ENCODE data around the gene MBOAT1. TPM values are rescaled to one million over a fixed set of nuclear protein-coding genes. Genes with fewer than 3 reads are reported as not detected.

Gene MBOAT1
- total RNA-seq, 1 donor from 2014 or later: 5.4 TPM

GRCh38 chr6:20102397-20103073 is 109.7 kb downstream of the MBOAT1 start:
- no peaks in the 10 kb centered on the region for H3K27me3 ChIP-seq
- peaks cover 0 to 21% of the 10 kb centered on the region in 2 donors for H3K36me3 ChIP-seq

GRCh38 chr6:20099156-20099555 is 113.1 kb downstream of the MBOAT1 start:
- Histone ChIP-seq H3K4me1 (peaks cover 0 to 3% of the 10 kb centered on the region in 2 donors), H3K9me3 (no peaks in the 10 kb centered on the region), H3K36me3 (peaks cover 0 to 19% of the 10 kb centered on the region in 2 donors), H3K27ac (no peak overlapping the region), H3K4me3 (no peak overlapping the region), H3K27me3 (no peaks in the 10 kb centered on the region)
- TF ChIP-seq CTCF (IDR thresholded peaks at IDR 0.05): no peak
- DNase-seq (ENCODE audit: low spot score in 2 of 2): no peak
- intact Hi-C loops (cut with DNase I): no loop called here

More at GRCh38 chr6:20102397-20103073, 109.7 kb downstream of the MBOAT1 start:
- intact Hi-C loops (cut with DNase I): no loop called here
- TF ChIP-seq CTCF (IDR thresholded peaks at IDR 0.05): no peak
- H3K4me3 ChIP-seq: no peak overlapping the region
- H3K4me1 ChIP-seq: peaks cover 0 to 3% of the 10 kb centered on the region in 2 donors
- DNase-seq (ENCODE audit: low spot score in 2 of 2): no peak
- H3K27ac ChIP-seq: no peak overlapping the region
- H3K9me3 ChIP-seq: no peaks in the 10 kb centered on the region

- peaks cover 0 to 3% of the 10 kb centered on the region in 2 donors for H3K4me1 ChIP-seq
- H3K4me3 ChIP-seq: no peak overlapping the region
- no peak for DNase-seq (ENCODE audit: low spot score in 2 of 2)
- no peak for TF ChIP-seq CTCF (IDR thresholded peaks at IDR 0.05)
- no peak overlapping the region for H3K27ac ChIP-seq
- no peaks in the 10 kb centered on the region for H3K27me3 ChIP-seq
- H3K36me3 ChIP-seq: peaks cover 0 to 13% of the 10 kb centered on the region in 2 donors
- no peaks in the 10 kb centered on the region for H3K9me3 ChIP-seq
- intact Hi-C loops (cut with DNase I): no loop called here
These were observed 113.9 kb downstream of the MBOAT1 start for GRCh38 chr6:20098267-20098876.

- no peaks in the 10 kb centered on the region for H3K36me3 ChIP-seq
- TF ChIP-seq CTCF (IDR thresholded peaks at IDR 0.05): no peak
- peaks cover 0 to 3% of the 10 kb centered on the region in 2 donors for H3K4me1 ChIP-seq
- DNase-seq (ENCODE audit: low spot score in 2 of 2): no peak
- no peaks in the 10 kb centered on the region for H3K27me3 ChIP-seq
- H3K9me3 ChIP-seq: no peaks in the 10 kb centered on the region
- H3K4me3 ChIP-seq: no peak overlapping the region
- no peak overlapping the region for H3K27ac ChIP-seq
- intact Hi-C loops (cut with DNase I): no loop called here
These were observed 115.7 kb downstream of the MBOAT1 start for GRCh38 chr6:20096536-20096935.

- H3K36me3 ChIP-seq: no peaks in the 10 kb centered on the region
- H3K9me3 ChIP-seq: no peaks in the 10 kb centered on the region
- no peak for TF ChIP-seq CTCF (IDR thresholded peaks at IDR 0.05)
- no peak overlapping the region for H3K4me3 ChIP-seq
- no peak overlapping the region for H3K27ac ChIP-seq
- H3K4me1 ChIP-seq: peaks cover 0 to 3% of the 10 kb centered on the region in 2 donors
- intact Hi-C loops (cut with DNase I): no loop called here
- H3K27me3 ChIP-seq: no peaks in the 10 kb centered on the region
- DNase-seq (ENCODE audit: low spot score in 2 of 2): no peak
These were observed 116.8 kb downstream of the MBOAT1 start for GRCh38 chr6:20095436-20095835.
